Superior temporal gyrus (tissue), 1 donor: ENCODE data around the gene RIMS3.

ENCODE experiments used
- DNase-seq: peaks from one replicate; pipeline ENCODE4 v3.0.0-alpha.2; 2016; ENCODE audit errors: extremely low spot score

Gene RIMS3

GRCh38 chr1:40691538-40692428, 26.3 kb upstream of the RIMS3 start, which contains the start of gene NFYC:
TSS of gene NFYC (plus strand) at chr1:40691704. CDS start at chr1:40738844, 47,140 bp downstream.
- peak; percentile 98 for DNase-seq

GRCh38 chr1:40690771-40691537, 25.5 kb upstream of the RIMS3 start:
- DNase-seq: no peak

GRCh38 chr1:40689737-40690136, 24.3 kb upstream of the RIMS3 start:
- no peak for DNase-seq

DNA sequence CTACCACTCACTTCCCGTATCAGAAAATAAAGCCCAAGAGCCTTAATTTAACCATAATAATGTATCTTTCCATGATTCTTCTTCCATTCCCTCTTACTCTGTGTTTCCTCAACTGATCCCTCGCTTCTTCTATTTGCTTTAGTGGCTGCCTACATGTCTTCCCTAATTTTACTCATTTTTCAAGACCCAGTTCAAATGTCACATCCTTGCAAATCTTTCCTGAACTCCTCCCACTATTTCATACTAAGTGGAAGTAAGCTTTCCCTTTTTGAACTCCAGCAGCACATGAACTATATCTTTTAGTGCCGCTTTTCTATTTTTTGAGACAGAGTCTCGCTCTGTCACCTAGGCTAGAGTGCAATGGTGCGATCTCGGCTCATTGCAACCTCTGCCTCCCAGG, 22.2 kb upstream of the RIMS3 start:
- DNase-seq: no peak

DNA sequence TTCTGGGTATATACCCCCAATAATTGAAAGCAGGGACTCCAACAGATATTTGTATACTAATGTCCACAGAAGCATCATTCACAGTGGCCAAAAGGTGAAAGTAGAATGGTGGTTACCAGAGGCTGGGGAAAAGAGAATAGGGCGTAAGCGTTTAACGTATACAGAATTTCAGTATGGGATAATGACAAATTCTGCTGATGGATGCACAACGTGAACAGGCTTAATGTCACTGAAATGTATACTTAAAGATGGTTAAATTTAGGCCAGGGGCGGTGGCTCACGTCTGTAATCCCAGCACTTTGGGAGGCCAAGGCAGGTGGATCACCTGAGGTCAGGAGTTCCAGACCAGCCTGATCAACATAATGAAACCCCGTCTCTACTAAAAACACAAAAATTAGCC, 21.6 kb upstream of the RIMS3 start:
- no peak for DNase-seq

- DNase-seq: no peak
These were observed 19.2 kb upstream of the RIMS3 start for GRCh38 chr1:40684669-40685068.

DNA sequence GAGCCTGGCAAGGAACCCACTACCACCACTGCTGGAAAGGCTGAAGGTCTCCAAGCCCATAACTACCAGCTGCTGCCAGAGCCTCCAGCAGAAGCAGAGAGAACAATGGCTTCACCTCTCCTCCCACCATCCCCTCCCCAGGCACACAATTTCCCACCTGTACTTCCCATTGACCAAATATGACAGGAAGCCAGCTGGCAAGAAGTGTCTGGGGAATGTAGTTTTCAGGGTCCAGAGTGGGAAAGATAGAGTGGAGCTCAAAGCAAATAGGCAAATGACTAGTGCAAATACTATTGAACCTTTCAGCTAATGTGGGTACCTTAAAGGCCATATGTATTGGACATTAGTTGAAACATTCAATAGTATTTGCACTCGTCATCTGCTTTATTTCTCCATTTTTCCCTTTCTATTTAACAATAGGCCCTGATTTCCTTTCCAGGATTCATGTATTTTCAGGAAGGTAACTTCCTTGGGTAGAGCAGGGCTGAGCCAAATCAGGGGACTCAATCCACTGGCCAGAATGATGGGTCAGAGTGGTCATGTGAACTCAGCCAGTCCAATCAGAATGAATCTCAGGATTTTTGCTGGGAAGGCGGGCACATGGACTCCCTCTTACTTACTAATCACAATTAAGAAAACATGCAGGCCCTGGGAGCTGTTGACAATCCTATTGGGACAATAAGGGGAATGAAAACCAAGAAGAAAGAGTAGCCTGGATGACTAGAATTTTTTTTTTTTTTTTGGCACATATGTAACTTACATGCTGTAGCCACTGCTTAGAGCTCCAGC, 13.9 kb upstream of the RIMS3 start:
- DNase-seq: no peak

DNA sequence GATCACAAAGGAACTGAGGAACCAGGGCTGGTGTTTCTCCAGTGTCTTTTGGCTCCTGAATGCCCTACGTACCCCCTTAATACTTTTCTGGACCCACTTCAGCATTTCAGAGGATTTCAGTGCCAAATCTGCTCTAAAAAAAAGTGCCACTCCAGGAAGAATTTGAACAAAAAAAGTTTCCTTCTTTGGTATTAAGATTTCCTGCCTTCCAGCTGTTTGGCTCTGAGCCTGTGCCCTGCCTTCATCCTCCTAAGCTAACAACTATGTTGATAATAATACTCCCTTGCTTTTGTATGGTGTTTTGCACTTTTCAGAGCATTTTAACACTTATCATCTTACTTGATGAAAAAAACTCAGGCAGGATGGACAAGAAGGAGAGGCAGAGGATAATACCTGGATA, 11.0 kb upstream of the RIMS3 start:
- no peak for DNase-seq

DNA sequence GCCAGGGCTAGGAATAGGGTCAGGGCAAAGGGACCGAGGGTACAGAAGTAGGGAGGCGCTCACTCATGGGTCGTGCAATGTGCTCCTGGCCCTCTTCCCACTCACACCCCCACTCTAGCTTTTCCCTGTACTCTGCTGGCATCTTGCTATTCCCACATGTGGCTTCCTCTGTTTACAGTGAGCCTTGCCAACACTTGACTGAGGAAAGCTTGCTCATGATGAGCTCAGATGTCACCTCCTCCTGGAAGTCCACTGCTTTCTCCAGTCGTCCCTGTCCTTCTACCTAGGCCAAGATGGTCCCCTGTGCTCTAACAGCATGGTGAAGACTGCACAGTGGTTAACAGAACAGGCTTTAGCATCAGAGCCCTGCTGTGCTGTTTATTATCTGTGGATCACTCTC, 8.0 kb upstream of the RIMS3 start:
- no peak for DNase-seq

GRCh38 chr1:40668769-40669525, 3.5 kb upstream of the RIMS3 start:
- DNase-seq: peak; percentile 90

DNA sequence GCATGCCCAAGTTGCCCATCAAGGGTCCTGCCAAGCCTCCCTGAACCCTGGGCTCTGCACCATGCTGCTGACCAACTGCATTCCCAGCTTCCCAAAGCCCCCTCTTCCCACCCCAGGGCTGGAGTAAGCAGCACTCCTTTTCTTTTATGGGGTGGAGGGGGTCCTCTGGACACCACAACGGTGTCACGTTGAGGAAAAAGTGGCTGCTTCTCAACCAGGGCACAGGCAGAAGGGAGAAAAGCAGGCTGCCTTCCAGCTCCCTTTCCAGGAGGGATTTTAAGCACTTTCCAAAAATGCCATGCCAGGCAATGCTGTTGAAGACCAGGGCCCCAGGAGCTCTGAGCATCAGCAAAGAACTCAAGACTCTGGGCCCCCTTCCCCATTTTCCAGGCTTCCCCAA, 691 bp downstream of the RIMS3 start:
- DNase-seq: no peak

- DNase-seq: no peak
These were observed 1.3 kb downstream of the RIMS3 start for GRCh38 chr1:40664167-40664537.

DNA sequence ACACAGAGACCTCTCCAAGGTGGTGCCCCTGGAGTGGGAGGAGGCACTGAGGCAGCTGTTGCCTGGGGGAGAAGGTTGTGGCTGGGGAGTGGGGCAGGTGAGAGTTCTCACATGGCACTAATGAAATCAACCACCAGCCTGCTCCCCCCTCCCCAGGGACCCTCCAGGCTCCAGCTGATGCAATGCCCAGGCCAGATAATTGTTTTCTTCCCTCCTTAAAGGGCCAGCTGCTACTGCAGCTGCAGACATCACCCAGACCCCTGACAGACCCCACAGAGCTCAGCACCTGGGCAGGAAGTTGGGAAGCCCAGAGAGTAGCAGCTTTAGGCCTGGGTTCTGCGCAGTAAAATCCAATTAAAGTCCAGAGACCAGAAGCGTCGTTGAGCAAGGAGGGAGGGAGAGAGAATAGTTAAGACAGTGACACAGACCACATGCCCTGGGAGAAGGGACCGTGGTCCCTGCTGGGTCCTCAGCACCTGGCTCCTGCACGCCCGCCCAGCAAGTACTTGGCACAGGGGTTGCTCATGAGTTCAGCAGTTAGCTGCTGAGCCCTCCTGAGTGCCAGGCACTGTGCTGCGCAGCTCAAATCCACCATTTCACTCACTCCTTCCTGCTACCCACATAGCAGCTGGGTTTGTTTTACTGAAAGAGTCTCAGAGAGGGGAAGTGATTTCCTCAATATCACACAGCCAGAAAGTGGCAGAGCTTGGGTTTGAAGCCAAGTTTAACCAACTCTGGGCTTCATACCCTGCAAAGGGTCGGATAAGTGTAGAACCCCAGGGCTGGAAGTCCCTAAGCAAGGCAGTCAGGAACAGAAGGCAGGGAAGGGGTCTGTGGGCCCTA, 1.9 kb downstream of the RIMS3 start:
- DNase-seq: no peak

DNA sequence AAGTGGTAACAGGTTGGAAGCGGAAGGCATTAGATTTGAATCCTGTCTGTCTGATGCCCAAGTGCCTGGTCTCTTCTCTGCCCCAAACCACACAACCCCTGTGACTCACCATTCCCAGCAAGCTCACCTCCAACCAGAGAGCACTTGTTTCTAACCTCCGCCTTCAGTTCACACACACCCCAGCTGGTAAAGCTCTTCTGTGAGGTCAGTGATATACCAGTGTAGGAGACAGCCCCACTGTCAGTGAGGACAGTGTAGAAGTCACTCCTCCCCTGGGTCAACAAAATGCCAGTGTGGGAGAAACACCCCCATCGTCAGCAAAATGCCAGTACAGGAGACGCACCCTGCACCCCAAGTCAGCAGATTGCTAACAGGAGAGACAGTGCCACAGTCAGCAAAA, 2.6 kb downstream of the RIMS3 start:
- DNase-seq: no peak

DNA sequence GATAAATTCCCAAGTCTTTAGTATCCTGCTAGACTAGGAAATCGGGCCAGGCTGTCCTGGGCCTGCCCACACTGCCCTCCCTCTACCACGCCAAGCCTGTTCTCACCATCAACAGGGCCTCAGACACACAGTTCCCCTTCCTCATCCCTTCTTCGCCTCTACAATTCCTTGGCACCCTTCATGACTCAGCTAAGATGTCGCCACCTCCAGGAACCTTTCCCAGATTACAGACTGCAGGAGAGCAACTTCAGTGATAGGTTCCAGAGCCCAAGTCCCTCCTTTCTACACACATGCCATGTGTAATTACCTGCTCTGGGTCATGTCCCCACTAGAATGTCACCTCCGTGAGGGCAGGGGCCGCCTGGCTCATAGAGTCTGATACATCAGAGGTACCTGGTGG, 3.3 kb downstream of the RIMS3 start:
- no peak for DNase-seq

DNA sequence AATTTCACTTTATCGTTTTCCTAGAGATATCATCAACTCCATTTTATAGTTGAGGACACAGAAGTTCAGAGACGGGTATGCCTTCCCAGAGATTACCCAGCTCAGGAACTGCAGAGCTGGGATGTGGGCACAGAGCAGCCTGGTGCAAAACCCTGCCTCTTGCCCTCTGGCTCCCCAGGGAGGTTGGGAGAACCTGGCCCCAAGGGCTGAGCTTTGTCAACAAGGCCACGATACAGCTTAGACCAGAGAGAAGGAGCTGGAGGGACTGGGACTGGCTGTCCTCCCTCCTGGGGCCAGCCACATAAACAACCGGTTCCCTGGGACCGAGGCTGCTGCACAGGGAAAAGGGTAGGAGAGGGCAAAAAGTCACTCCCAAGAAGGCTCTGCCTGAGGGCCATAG, 3.8 kb downstream of the RIMS3 start:
- DNase-seq: no peak

- peak; percentile 56 for DNase-seq
These were observed 5.9 kb downstream of the RIMS3 start for GRCh38 chr1:40659649-40659947.

GRCh38 chr1:40658751-40659648, 6.5 kb downstream of the RIMS3 start:
- no peak for DNase-seq

DNA sequence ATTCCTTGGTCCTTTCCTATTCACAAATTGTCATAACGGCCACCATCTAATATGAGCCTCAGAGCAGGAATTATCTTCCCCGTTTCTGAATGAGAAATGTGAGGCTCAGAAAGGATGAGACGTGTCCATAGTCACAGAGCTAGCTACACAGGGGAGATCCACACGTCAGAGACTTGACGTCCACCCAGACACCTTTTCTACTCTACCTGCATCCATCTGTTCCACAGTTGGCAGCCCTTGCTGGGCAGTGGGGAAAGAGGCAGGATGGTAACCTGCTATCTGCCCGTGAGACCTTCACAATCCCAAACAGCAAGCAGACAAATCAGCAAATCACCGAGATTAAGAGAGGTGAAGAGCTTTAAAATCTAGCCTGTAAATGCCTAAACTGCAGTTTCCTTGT, 8.4 kb downstream of the RIMS3 start:
- DNase-seq: no peak
